ENCODE measurements around the gene FADS3. TPM values are rescaled to one million over a fixed set of nuclear protein-coding genes. Genes with fewer than 3 reads are reported as not detected.

Gene FADS3
- total RNA-seq, 1 donor from 2014 or later: 10.1 TPM

- H2AFZ ChIP-seq (replicated peaks): no peak overlapping the region
- no peaks in the 10 kb centered on the region for H3K79me2 ChIP-seq (ENCODE audit: low read depth)
- H3K27ac Mint-ChIP-seq: no peak overlapping the region
- no peaks in the 10 kb centered on the region for H3K4me1 ChIP-seq
- H3K36me3 ChIP-seq: no peaks in the 10 kb centered on the region
- H3K27me3 Mint-ChIP-seq (ENCODE audit: insufficient read depth, low read depth): peaks cover 5% of the 10 kb centered on the region
- H3K4me1 Mint-ChIP-seq: peaks cover 4% of the 10 kb centered on the region
- no peak overlapping the region for H3K27ac ChIP-seq
- H3K9me3 ChIP-seq (ENCODE audit: low read depth): no peaks in the 10 kb centered on the region
- H3K27me3 ChIP-seq: no peaks in the 10 kb centered on the region
- no peaks in the 10 kb centered on the region for H3F3A ChIP-seq (ENCODE audit: low read depth)
- no peaks in the 10 kb centered on the region for H4K20me1 ChIP-seq (ENCODE audit: low read depth)
- no peak overlapping the region for H3K4me3 ChIP-seq
- no peak for TF ChIP-seq CTCF (IDR thresholded peaks at IDR 0.05)
- no peak for TF ChIP-seq EZH2phosphoT487 (IDR thresholded peaks at IDR 0.05)
- no peak for TF ChIP-seq EZH2 (IDR thresholded peaks at IDR 0.05)
- no peak overlapping the region for H3K4me2 ChIP-seq
- H3K9ac ChIP-seq: no peak overlapping the region
- no peak for DNase-seq (ENCODE audit: low spot score)
- H3K36me3 Mint-ChIP-seq: no peaks in the 10 kb centered on the region
- no peak overlapping the region for H3K4me3 Mint-ChIP-seq
- H3K9me3 Mint-ChIP-seq: peaks cover 12% of the 10 kb centered on the region
Observed at GRCh38 chr11:61930933-61931332, 39.6 kb upstream of the FADS3 start.

GRCh38 chr11:61928606-61929005 lies 37.3 kb upstream of the FADS3 start:
- no peak for TF ChIP-seq CTCF (IDR thresholded peaks at IDR 0.05)
- no peak for TF ChIP-seq EZH2phosphoT487 (IDR thresholded peaks at IDR 0.05)
- no peak for TF ChIP-seq EZH2 (IDR thresholded peaks at IDR 0.05)
- Mint-ChIP-seq H3K27ac (no peak overlapping the region), H3K27me3 (ENCODE audit: insufficient read depth, low read depth) (peaks cover 9% of the 10 kb centered on the region), H3K4me3 (no peak overlapping the region), H3K36me3 (no peaks in the 10 kb centered on the region), H3K9me3 (peaks cover 10% of the 10 kb centered on the region), H3K4me1 (peaks cover 18% of the 10 kb centered on the region)
- Histone ChIP-seq H3K9ac (no peak overlapping the region), H3K79me2 (ENCODE audit: low read depth) (no peaks in the 10 kb centered on the region), H3K27me3 (no peaks in the 10 kb centered on the region), H2AFZ (replicated peaks) (no peak overlapping the region), H3K36me3 (no peaks in the 10 kb centered on the region), H3K27ac (no peak overlapping the region), H4K20me1 (ENCODE audit: low read depth) (no peaks in the 10 kb centered on the region), H3K4me1 (peaks cover 5% of the 10 kb centered on the region), H3F3A (ENCODE audit: low read depth) (peaks cover 17% of the 10 kb centered on the region), H3K9me3 (ENCODE audit: low read depth) (no peaks in the 10 kb centered on the region), H3K4me2 (no peak overlapping the region), H3K4me3 (no peak overlapping the region)
- DNase-seq (ENCODE audit: low spot score): no peak

- Histone ChIP-seq H3K36me3 (no peaks in the 10 kb centered on the region), H3K4me1 (peaks cover 16% of the 10 kb centered on the region), H3K27ac (no peak overlapping the region), H3K4me2 (no peak overlapping the region), H3K79me2 (ENCODE audit: low read depth) (no peaks in the 10 kb centered on the region), H3K9ac (no peak overlapping the region), H3K4me3 (no peak overlapping the region), H3F3A (ENCODE audit: low read depth) (peaks cover 22% of the 10 kb centered on the region), H3K9me3 (ENCODE audit: low read depth) (no peaks in the 10 kb centered on the region), H2AFZ (replicated peaks) (no peak overlapping the region), H4K20me1 (ENCODE audit: low read depth) (no peaks in the 10 kb centered on the region), H3K27me3 (no peaks in the 10 kb centered on the region)
- Mint-ChIP-seq H3K27me3 (ENCODE audit: insufficient read depth, low read depth) (peaks cover 7% of the 10 kb centered on the region), H3K36me3 (no peaks in the 10 kb centered on the region), H3K9me3 (peaks cover 4% of the 10 kb centered on the region), H3K4me3 (no peak overlapping the region), H3K4me1 (peaks cover 29% of the 10 kb centered on the region), H3K27ac (no peak overlapping the region)
- TF ChIP-seq EZH2 (IDR thresholded peaks at IDR 0.05): no peak
- TF ChIP-seq EZH2phosphoT487 (IDR thresholded peaks at IDR 0.05): no peak
- no peak for TF ChIP-seq CTCF (IDR thresholded peaks at IDR 0.05)
- DNase-seq (ENCODE audit: low spot score): no peak
Observed at GRCh38 chr11:61927501-61927900, 36.2 kb upstream of the FADS3 start.
